ENCODE data around the gene SEMA3B. TPM values are rescaled to one million over a fixed set of nuclear protein-coding genes. Genes with fewer than 3 reads are reported as not detected.

Gene SEMA3B
- total and polyA plus RNA-seq, 9 of the 15 experiments (the other 6 are each of a cell fraction or from before 2014, with no cell fraction given): 0.03 to 1.8 (median 0.55) TPM; not detected in 1

DNA sequence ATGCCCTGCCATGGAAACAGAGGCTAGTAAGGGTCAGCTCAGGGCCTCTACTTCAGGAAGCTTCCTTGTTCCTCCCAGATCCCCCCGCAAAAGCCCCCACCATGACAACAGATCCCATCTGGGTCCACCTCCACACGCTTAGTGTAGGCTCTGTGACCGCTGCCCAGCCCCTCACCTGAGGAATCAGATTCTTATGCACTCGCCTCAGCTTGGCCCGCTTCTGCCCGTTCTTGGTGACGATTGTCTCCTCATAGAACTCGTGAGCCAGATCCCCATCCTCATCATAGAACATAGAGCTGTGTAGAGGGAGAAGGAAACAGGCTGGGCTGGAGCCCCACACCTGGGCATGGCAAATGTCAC is 57.2 kb downstream of the SEMA3B start (continued):
- TF ChIP-seq NFIC (IDR thresholded peaks at IDR 0.05) (no peak), SREBF1 (IDR thresholded peaks at IDR 0.05; ENCODE audit: borderline replicate concordance, low read depth, low read length) (no peak), HNRNPLL (IDR thresholded peaks at IDR 0.05; ENCODE audit: low read depth, low read length, poor library complexity, severe bottlenecking) (no peak), FUS (optimal IDR thresholded peaks at IDR 0.05; ENCODE audit: low read depth, low read length) (no peak)
- TF ChIP-seq, protein P1, sequence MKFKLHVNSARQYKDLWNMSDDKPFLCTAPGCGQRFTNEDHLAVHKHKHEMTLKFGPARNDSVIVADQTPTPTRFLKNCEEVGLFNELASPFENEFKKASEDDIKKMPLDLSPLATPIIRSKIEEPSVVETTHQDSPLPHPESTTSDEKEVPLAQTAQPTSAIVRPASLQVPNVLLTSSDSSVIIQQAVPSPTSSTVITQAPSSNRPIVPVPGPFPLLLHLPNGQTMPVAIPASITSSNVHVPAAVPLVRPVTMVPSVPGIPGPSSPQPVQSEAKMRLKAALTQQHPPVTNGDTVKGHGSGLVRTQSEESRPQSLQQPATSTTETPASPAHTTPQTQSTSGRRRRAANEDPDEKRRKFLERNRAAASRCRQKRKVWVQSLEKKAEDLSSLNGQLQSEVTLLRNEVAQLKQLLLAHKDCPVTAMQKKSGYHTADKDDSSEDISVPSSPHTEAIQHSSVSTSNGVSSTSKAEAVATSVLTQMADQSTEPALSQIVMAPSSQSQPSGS (CRISPR knock-in tag; IDR thresholded peaks at IDR 0.05): no peak
- TF ChIP-seq, protein P2, sequence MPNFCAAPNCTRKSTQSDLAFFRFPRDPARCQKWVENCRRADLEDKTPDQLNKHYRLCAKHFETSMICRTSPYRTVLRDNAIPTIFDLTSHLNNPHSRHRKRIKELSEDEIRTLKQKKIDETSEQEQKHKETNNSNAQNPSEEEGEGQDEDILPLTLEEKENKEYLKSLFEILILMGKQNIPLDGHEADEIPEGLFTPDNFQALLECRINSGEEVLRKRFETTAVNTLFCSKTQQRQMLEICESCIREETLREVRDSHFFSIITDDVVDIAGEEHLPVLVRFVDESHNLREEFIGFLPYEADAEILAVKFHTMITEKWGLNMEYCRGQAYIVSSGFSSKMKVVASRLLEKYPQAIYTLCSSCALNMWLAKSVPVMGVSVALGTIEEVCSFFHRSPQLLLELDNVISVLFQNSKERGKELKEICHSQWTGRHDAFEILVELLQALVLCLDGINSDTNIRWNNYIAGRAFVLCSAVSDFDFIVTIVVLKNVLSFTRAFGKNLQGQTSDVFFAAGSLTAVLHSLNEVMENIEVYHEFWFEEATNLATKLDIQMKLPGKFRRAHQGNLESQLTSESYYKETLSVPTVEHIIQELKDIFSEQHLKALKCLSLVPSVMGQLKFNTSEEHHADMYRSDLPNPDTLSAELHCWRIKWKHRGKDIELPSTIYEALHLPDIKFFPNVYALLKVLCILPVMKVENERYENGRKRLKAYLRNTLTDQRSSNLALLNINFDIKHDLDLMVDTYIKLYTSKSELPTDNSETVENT (CRISPR knock-in tag; IDR thresholded peaks at IDR 0.05): no peak

DNA sequence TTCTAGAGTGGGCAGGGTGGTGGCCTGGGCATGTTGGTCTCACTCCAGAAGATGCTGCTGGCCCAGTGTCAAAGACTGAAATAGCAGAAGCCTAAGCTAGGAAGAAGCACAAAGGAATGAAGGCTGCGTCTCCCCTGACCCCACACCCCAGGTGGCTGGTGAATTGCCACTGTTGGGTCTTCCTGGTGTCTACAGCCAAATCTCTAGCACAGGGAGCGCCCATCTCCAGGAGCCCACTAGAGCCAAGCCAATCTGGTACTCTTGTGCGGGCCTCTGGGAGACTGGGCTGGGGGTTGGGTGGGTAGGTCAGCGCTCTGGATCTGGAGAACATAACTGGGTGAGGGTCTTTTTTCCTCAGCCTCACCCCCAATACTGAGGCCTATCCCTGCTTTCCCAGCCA is 58.2 kb downstream of the SEMA3B start:
- no peaks in the 10 kb centered on the region for H3K9me3 ChIP-seq (replicated peaks; ENCODE audit: control insufficient read depth, insufficient read depth, low read depth, low read length)
- H2AFZ ChIP-seq (ENCODE audit: low read depth, low read length): no peak overlapping the region
- H4K20me1 ChIP-seq (replicated peaks; ENCODE audit: control insufficient read depth, insufficient read depth, low read length): 0 out of 2 replicates have a peak, but pooled peaks cover 4% of the 10 kb centered on the region
- H3K9me1 ChIP-seq (ENCODE audit: control insufficient read depth, insufficient read depth, low read length): no peaks in the 10 kb centered on the region
- H3K4me2 ChIP-seq (ENCODE audit: insufficient read depth, low read length): peak overlapping the region; percentile 86
- in situ Hi-C loops (cut with MboI) (no loop called here), intact Hi-C loops (cut with micrococcal nuclease) (no loop called here)
- H3K9ac ChIP-seq (ENCODE audit: insufficient read depth in 1 of 2, low read depth in 2 of 2, low read length in 2 of 2): peak overlapping the region; percentile 78 to 98
- ATAC-seq (no peak), FAIRE-seq (no peak), DNase-seq (ENCODE audit: extremely low read depth in 1 of 4, low spot score in 3 of 4) (no peak)
- peaks cover 13 to 35% of the 10 kb centered on the region in 2 experiments; a peak in 4 of 5 replicates for H3K4me1 ChIP-seq (replicated peaks in 1 of 2; ENCODE audit: control insufficient read depth in 2 of 2, insufficient read depth in 2 of 2, low read length in 2 of 2)
- ChIA-PET POLR2A (interaction anchor here (0.7 to 2.1 kb wide), 4 partner anchors 10 to 35 kb away, joined by 3 to 31 read pairs (median 4); no protein-coding TSS in a partner anchor), CTCF (ENCODE audit: low intra/inter-chr PET ratio) (no interaction called here)
- H3K27ac ChIP-seq (ENCODE audit: extremely low read depth, low read depth, low read length): peak overlapping the region; percentile 54
- H3K36me3 ChIP-seq (ENCODE audit: control insufficient read depth, insufficient read depth, low read length): peaks cover 55% of the 10 kb centered on the region; the same call in 2 of the 3 replicates
- no peaks in the 10 kb centered on the region for H3K27me3 ChIP-seq (ENCODE audit: control insufficient read depth in 2 of 2, insufficient read depth in 2 of 2, low read length in 2 of 2)
- peaks cover 20% of the 10 kb centered on the region for H3K79me2 ChIP-seq (ENCODE audit: control insufficient read depth, insufficient read depth, low read length)
- BruUV-seq (replicated peaks): no TSS peak
- WGBS (ENCODE audit: insufficient coverage, low coverage, missing lambda C conversion rate): 27% methylated on average over 4 of the region's 4 CpGs
- peak overlapping the region; percentile 84 for H3K4me3 ChIP-seq
- TF ChIP-seq POLR3A (IDR thresholded peaks at IDR 0.05; ENCODE audit: borderline replicate concordance, extremely low read depth, insufficient read depth, insufficient read length): no peak
- TF ChIP-seq, protein P3, sequence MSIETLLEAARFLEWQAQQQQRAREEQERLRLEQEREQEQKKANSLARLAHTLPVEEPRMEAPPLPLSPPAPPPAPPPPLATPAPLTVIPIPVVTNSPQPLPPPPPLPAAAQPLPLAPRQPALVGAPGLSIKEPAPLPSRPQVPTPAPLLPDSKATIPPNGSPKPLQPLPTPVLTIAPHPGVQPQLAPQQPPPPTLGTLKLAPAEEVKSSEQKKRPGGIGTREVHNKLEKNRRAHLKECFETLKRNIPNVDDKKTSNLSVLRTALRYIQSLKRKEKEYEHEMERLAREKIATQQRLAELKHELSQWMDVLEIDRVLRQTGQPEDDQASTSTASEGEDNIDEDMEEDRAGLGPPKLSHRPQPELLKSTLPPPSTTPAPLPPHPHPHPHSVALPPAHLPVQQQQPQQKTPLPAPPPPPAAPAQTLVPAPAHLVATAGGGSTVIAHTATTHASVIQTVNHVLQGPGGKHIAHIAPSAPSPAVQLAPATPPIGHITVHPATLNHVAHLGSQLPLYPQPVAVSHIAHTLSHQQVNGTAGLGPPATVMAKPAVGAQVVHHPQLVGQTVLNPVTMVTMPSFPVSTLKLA (conservative IDR thresholded peaks at IDR 0.05): no peak
- TF ChIP-seq, protein P4, sequence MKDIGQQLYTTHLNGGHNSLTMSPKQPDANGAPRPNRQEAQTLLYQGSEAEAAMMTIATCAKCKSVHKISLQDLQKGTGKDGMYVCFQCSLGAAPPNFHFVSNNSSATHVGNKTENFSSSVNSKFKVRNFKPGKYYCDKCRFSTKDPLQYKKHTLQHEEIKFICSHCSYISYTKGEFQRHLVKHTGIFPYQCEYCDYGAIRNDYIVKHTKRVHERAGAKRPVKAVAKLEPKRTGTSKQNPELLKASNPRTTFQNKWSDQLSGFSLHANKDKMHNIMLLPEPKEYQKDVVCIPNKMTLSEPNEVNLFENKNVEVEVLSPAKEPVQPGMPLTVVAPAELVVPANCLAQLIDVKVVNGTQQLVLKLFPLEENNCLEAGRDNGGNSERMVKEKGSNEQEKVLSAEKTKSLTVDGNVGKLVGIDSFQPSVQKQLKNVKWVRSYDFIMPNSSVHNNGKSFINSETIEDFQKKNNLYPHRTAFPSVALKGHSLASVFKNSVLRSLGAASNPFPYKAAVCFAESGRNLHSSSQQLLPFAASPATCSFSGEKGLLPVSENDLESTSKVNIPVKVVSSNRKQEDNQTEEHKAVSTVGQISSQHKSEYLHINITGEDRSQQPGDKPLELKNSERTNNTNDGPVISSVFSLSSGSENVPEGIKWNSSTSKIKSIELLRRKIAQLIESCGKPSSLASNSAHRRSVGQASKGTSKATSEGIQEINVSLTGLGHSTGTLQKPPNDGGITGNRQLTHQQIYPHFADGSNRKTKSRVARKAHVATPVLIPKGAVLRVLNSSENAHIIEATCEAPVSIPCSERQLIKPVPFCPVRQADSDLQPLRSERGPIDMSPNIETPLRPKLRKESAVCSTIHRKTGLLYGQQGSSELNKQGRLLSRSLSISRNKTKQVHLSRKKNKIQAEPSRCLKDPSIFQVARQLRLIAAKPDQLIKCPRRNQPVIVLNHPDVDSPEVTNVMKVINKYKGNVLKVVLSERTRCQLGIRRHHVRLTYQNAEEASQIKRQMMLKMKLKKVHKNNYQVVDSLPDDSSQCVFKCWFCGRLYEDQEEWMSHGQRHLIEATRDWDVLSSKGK (CRISPR knock-in tag; IDR thresholded peaks at IDR 0.05): no peak
- no peak for TF ChIP-seq TBL1XR1 (IDR thresholded peaks at IDR 0.05; ENCODE audit: low read length in 2 of 2)
- TF ChIP-seq ZNF561 (CRISPR knock-in tag; conservative IDR thresholded peaks at IDR 0.05): no peak
- no peak for TF ChIP-seq WHSC1 (IDR thresholded peaks at IDR 0.05; ENCODE audit: low read length)
